Activated CD8-positive, alpha-beta memory T cell treated with anti-CD3 and anti-CD28 coated beads, Interleukin-2, amount 50 U/mL, for 1 hour (primary cell): ENCODE data around the gene CAMK2G.

Source experiments
- DNase-seq: peaks from one replicate; pipeline ENCODE4 v3.0.0-alpha.2; 2020; ENCODE audit errors: extremely low read depth

CAMK2G gene

DNA sequence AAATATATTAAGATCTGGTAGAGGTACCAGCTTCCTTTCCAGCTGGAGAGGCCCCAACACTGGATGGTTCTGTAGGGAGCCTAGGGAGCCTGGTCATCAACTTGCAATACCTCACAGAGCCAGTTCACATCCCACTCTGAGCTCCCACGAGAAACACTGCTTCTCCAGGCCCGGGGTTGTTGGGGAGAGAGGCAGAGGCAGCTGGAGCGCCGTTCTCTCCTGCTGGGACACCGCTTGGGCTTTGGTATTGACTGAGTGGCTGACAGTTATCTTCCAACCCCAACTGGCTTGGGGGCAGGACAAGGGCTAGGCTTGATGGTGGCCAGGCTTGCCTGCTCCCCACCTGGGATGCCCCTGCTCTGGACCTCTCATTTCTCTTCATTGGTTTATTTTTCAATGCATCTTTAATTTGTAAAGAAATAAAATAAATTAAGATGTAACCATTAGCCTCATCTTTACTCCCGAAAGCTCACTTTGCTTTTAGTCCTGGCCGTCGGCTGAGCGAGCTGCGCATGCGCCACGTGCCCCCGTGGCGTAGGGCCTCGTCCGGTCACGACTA is 102.6 kb downstream of the CAMK2G start:
- no peak for DNase-seq

DNA sequence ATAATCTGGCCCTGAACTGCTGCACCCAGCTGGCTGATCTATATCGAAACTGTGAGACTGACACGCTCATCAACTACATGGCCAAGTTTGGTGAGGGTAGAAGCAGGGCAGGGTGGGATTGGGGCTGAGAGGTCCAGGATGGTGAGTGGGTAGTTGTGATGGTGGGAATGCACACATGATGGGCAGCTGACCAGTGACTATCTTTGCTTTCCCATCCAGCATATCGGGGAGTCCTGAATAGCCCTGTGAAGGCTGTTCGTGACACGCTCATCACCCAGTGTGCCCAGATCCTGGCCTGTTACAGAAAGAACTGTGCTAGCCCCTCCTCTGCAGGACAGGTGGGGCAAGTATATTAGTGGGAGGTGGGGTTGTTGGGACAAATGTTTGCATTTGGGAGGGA is 105.0 kb downstream of the CAMK2G start:
- DNase-seq = no peak

DNA sequence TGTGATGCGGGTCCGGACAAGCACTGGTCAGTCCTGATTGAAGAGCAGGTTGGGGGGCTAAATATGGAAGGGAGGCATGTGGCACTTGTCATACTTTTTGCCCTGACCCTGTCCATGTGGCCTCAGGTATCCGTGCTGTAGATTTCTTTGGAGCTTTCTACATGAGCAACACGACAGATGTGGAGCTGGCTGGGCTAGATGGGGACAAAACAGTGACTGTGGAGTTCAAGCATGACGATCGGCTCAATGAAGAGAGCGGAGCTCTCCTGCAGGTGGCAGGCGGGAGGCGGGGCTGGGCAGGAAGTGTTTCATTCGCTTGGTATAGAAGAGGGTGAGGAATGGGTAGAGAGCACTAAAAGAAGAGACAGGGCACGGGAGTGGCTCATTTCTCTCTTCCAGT is 105.5 kb downstream of the CAMK2G start:
- DNase-seq = no peak

DNA sequence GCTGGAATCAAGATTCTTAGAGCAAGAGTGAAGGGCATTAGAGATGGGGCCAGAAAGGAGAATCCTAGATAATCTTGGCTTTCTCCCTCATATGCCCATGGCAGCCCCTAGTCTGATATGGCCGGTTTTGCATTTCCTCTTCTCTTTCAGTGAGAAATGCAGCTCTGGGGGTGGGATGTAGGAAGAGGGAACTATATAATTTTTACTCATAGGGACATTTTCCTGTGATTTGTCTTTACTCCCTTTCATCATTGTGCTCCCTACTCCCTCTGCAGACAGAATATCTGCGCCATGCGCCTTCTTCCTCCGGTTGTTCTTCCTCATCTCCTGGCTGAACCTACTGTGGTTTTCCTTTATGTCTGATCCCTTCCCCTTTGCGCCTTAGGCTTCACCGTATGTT is 109.3 kb downstream of the CAMK2G start:
- DNase-seq = no peak

DNA sequence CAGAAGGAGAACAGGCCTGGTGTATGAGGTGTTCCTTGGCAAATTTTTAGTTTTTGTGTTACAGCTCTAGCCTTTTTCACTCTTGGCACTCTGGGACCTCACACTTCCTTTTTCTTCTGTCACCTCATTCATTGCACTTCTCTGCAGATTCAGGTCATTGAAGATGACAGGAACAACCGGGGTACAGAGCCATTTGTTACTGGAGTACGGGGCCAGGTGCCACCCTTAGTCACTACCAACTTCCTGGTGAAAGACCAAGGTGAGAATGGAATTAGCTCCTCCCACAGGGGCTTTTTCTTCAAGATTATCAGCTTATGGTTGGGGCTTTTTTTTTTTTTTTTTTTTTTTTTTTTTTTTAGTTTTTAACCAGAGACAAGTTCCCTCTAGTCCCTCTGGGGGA is 111.0 kb downstream of the CAMK2G start:
- DNase-seq = no peak

DNA sequence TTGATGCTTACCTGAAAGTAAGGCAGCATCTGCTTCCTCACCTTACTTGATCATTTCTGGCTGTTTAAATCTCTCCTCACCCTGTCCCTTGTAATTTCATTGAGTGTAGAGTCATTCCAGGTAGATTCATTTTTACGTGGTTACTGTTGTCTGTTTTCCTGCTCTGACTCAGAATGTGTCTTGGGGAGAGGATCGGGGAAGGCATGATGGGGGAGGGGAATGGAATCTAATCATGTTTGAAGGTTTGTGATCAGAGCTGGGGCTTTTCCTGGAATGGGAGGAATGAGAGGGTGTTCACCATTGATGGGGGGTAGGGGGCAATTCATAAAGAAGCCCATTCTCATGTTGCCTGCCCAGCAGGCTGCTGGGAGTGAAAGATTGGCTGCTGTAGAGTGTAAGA is 111.4 kb downstream of the CAMK2G start:
- no peak for DNase-seq
